Activated T-helper 9 cell treated with anti-CD3 and anti-CD28 coated beads, Interleukin-2, amount 50 U/mL, for 16 hours (primary cell): ENCODE data around the gene EMX1.
"Not testable (repeated sequence)": the region's sequence is repeated elsewhere in the genome, so short reads cannot be mapped to it uniquely, and the experiment has no call there.

ENCODE experiments used
- DNase-seq: peaks from one replicate; pipeline ENCODE4 v3.0.0-alpha.2; 2020; ENCODE audit warnings: low read depth

EMX1 gene

GRCh38 chr2:72900191-72900825, 17.0 kb upstream of the EMX1 start:
- DNase-seq, result no peak

- no peak for DNase-seq
Measured at GRCh38 chr2:72901426-72901825, 15.9 kb upstream of the EMX1 start.

- not testable (repeated sequence) for DNase-seq
Measured at GRCh38 chr2:72907369-72907768, 9.9 kb upstream of the EMX1 start.

GRCh38 chr2:72908741-72909140, 8.6 kb upstream of the EMX1 start:
- no peak for DNase-seq

GRCh38 chr2:72911256-72911655, 6.1 kb upstream of the EMX1 start:
- no peak for DNase-seq

- DNase-seq, result no peak
Measured at GRCh38 chr2:72913486-72914205, 3.7 kb upstream of the EMX1 start.

GRCh38 chr2:72914206-72914559, 3.1 kb upstream of the EMX1 start:
- no peak for DNase-seq

- no peak for DNase-seq
Measured at GRCh38 chr2:72914589-72915319, 2.6 kb upstream of the EMX1 start.

- no peak for DNase-seq
Measured at GRCh38 chr2:72915320-72915906, 1.9 kb upstream of the EMX1 start.

- no peak for DNase-seq
Measured at GRCh38 chr2:72915907-72916742, 1.2 kb upstream of the EMX1 start.

- DNase-seq, result no peak
Measured at GRCh38 chr2:72916743-72917137, 579 bp upstream of the EMX1 start.

- DNase-seq, result no peak
Measured at GRCh38 chr2:72917877-72918553, 696 bp downstream of the EMX1 start.

- no peak for DNase-seq
Measured at GRCh38 chr2:72919414-72920317, 2.3 kb downstream of the EMX1 start.

GRCh38 chr2:72920318-72921087, 3.2 kb downstream of the EMX1 start:
- DNase-seq, result no peak

- DNase-seq, result no peak
Measured at GRCh38 chr2:72921088-72921851, 4.0 kb downstream of the EMX1 start.

- DNase-seq, result no peak
Measured at GRCh38 chr2:72921853-72922252, 4.5 kb downstream of the EMX1 start.

- DNase-seq, result no peak
Measured at GRCh38 chr2:72923833-72924352, 6.6 kb downstream of the EMX1 start.
